AG09309 (cell line): Measurements from ENCODE around the gene GAB3.

ENCODE experiments used
- DNase-seq: peaks from one replicate; pipeline ENCODE4 v3.0.0-alpha.2; 2010; ENCODE audit warnings: low read depth
- H3K4me3 ChIP-seq: 2 replicates; pipeline ENCODE4 v1.5.1; 2011; ENCODE audit warnings: mild to moderate bottlenecking, low read depth, low read length, moderate library complexity; ENCODE audit not compliant: control insufficient read depth
- TF ChIP-seq, protein P1 (sequence below): IDR thresholded peaks from 2 replicates; pipeline ENCODE4 v1.5.1; 2011; ENCODE audit warnings: mild to moderate bottlenecking, low read depth, low read length, inconsistent platforms; ENCODE audit not compliant: insufficient read depth, control insufficient read depth; ENCODE audit errors: missing control alignments

GAB3 gene

DNA sequence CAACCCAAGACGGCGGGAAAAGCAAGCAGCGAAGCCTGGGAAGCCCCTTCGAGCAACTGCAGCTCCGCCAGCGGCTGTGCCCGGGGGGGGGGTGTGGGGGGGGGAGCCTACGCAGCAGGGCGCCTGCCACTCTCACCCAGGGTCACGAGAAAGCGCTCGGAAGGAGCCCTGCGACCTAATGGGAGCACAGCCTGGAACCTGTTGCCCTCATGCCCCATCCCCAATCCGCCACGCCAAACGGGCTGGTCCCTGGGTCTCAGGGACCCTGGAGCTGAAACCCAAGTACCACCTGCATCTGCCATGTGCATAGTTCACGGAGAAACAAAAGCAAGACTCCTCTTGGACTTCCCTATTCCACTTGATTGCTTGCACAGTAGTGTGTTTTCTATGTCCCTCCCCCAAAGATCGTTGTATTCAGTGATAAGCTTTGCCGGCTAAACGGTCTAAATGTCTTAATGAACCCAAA, 359 bp upstream of the GAB3 start:
- H3K4me3 ChIP-seq: no peak overlapping the region
- no peak for DNase-seq
- TF ChIP-seq, protein P1, sequence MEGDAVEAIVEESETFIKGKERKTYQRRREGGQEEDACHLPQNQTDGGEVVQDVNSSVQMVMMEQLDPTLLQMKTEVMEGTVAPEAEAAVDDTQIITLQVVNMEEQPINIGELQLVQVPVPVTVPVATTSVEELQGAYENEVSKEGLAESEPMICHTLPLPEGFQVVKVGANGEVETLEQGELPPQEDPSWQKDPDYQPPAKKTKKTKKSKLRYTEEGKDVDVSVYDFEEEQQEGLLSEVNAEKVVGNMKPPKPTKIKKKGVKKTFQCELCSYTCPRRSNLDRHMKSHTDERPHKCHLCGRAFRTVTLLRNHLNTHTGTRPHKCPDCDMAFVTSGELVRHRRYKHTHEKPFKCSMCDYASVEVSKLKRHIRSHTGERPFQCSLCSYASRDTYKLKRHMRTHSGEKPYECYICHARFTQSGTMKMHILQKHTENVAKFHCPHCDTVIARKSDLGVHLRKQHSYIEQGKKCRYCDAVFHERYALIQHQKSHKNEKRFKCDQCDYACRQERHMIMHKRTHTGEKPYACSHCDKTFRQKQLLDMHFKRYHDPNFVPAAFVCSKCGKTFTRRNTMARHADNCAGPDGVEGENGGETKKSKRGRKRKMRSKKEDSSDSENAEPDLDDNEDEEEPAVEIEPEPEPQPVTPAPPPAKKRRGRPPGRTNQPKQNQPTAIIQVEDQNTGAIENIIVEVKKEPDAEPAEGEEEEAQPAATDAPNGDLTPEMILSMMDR: no peak

- TF ChIP-seq, protein P1: no peak
- no peak for DNase-seq
- H3K4me3 ChIP-seq: no peak overlapping the region
Observed at GRCh38 chrX:154749856-154750255, 1.0 kb downstream of the GAB3 start.

GRCh38 chrX:154748712-154749339, 2.1 kb downstream of the GAB3 start:
- no peak for DNase-seq
- TF ChIP-seq, protein P1: peak; percentile 73
- no peak overlapping the region for H3K4me3 ChIP-seq

- TF ChIP-seq, protein P1: no peak
- no peak overlapping the region for H3K4me3 ChIP-seq
- no peak for DNase-seq
Observed at GRCh38 chrX:154742613-154743012, 8.3 kb downstream of the GAB3 start.

DNA sequence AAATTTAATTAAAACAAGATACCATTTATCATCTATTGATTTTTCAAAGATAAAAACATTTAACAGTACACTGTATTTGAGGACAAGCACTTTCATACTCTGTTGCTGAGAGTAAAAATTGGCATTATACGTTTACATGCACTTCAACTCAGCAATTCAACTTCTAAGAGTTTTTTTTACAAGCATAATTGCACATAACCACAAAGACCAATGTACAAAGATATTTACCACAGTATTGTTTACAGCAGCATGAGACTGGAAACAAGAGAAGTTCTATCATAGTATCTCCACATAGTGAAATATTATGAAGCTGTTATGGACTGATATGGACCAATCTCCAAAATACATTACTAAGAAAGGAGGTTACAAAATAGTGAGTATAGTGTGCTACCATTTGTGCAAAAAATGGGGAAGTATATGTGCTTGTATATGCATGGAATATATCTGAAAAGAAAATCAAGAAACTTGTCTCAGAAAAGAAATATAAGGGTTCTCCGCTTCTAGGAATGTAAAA, 10.9 kb downstream of the GAB3 start:
- TF ChIP-seq, protein P1: no peak
- DNase-seq: no peak
- H3K4me3 ChIP-seq: no peak overlapping the region

DNA sequence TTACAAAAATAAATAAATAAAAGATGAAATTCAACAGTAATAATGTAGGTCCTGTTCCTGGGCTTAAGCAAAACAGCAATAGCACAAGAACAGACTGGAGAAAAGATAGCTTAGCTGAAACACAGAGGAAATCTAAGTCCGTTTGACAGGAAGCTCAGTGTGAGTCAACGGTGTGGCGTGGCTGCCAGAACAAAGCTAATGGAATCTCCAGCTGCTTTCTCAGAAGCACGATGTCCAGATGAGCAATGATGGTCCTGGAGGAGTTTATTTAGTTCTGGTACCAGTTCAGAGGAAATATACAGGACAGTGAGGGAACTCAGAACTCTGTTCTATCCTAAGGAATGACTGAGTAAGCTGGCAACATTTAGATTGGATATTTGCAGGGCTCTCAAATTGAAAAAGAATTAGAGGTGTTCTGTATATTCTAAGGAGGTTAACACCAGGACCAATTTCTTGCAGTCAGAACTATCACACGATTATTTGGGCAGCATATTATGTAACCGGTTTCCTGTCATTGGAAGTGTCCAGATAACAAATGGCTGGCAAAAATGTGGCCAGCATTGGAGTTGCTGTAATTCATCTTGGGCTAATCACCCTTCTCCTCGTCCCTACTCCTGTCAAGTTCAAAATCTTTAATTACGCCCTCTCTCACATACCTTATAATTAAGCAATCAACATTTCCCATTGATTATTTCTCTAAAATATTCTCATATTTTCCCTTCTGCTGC, 12.7 kb downstream of the GAB3 start:
- no peak for DNase-seq
- TF ChIP-seq, protein P1: no peak
- no peak overlapping the region for H3K4me3 ChIP-seq
